HG02884 (cell line): Measurements from ENCODE around the gene CCL18.
"Not testable (repeated sequence)": the region's sequence is repeated elsewhere in the genome, so short reads cannot be mapped to it uniquely, and the experiment has no call there.

Source experiments
- ATAC-seq: cut with Tn5 transposase; IDR thresholded peaks from one replicate; pipeline ENCODE4 v1.9.1; 2021; ENCODE audit warnings: mild to moderate bottlenecking, moderate library complexity; ENCODE audit not compliant: unreplicated experiment

Gene CCL18, protein sequence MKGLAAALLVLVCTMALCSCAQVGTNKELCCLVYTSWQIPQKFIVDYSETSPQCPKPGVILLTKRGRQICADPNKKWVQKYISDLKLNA

GRCh38 chr17:36063786-36064541 is at the start of gene CCL18:
CCL18 (plus strand) TSS chr17:36064272; CDS start chr17:36064343, 71 bp downstream.
- no peak for ATAC-seq

GRCh38 chr17:36014946-36015345 is 49.1 kb upstream of the CCL18 start:
- ATAC-seq: no peak

DNA sequence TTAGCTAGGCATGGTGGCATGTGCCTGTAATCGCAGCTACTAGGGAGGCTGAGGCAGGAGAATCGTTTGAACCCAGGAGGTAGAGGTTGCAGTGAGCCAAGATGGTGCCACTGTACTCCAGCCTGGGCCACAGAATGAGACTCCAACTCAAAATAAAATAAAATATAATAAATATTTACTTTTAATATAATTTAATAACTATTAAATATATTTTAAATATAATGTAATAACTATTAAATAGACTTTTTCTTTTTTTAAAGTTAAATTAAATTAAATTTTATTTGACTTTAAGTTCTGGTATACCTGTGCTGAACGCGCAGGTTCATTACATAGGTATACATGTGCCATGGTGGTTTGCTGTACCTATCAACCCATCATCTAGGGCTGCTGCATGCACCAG is 48.2 kb upstream of the CCL18 start:
- ATAC-seq: not testable (repeated sequence)

GRCh38 chr17:36016555-36016954 is 47.5 kb upstream of the CCL18 start:
- ATAC-seq: no peak

DNA sequence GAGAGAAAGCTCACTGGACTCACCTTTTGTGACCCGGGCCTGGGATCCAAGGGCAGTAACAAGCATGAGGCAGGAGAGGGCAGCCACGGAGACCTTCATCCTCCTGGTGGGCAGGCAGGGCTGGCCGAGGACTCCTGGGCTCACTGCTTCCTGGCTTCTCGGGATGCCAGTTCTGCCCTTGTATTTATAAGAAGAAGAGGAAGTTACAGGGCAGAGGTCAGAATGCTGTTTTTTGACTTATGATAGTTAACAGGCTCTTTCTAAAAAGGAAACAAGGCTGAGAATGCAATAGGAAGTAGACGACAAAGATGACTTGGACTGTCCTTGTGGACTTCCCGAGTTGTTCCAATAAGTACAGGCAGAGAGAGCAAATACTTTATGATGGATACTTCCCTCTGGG is 46.3 kb upstream of the CCL18 start, which contains the start of gene CCL23:
CCL23 (minus strand) TSS at position 174 of the 400 bp plus-strand sequence; CDS start at position 99, 75 bp downstream.
- ATAC-seq: no peak

- no peak for ATAC-seq
These were observed 44.6 kb upstream of the CCL18 start for GRCh38 chr17:36019423-36019822.

DNA sequence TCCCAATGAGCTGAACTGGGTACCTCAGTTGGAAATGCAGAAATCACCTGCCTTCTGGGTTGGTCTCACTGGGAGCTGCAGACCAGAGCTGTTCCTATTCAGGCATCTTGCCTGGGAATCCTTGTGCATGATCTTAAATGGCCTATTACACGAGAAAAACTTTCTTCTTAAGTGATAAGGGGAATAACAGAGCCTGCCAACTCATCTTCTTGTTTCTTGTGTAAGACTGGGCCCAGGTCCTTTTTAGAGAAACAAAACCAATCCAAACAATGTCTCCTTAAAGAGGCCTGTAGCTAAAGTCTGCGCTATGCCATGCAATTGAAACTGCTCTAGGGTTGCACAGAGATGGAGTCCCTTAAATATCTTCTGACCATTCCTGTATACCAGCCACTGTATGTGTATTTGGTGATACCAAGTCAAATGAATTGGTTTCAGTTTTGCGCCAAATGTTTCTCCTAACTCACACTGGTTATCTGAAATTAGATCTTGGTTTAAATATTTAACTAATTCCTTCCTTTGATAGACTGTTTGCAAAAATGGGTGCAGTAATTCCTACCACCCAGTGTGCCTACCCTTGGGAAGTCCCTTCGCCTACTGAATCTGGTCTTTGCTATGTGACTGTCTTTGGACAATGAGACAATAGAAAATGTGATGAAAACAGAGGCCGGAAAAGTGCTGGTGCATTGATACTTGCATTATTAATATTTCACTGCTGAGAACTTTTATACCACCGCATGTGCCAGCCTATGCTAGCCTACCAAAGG is 39.8 kb upstream of the CCL18 start:
- ATAC-seq: no peak

- ATAC-seq: no peak
These were observed 36.3 kb upstream of the CCL18 start for GRCh38 chr17:36027761-36028160.

DNA sequence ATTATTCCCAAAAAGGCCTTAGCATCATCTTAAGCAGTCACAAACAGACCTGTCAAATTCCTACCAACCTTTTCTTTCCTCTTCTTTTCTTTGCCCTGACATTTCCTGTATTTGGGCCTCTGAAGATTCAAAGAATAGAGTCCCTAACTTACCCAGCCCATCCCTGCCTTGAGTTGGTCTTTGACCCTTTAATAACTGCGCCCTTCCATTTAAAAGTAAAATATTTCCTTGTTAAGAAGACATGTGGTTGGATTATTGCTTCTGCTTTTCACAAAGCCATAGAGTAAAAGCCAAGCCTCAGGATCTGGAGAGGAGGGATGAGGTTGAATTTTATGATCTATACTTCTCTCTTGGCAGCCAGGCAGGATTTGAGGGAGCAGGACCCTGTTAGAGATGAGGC is 33.1 kb upstream of the CCL18 start:
- ATAC-seq: no peak

GRCh38 chr17:36034127-36034526 is 29.9 kb upstream of the CCL18 start:
- no peak for ATAC-seq

- ATAC-seq: no peak
These were observed 27.8 kb upstream of the CCL18 start for GRCh38 chr17:36036235-36036634.

DNA sequence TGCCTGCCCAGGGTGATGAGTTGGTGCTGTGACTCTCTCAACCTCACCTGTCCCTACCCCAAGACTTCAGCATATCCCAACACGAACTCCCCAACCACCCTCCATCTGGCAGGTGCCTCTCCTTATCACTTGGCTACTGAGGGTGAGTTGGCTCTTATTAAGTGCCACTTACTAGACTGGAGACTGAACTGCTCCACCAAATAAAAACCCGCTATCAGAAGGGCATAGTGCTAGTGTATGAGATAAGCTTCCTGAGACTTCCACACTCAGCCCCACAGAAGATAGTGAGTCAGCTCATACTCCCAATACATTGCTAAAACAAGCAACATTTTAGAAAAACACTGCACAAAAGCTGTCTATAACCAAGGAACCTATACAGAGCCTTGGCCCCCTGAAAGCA is 16.0 kb upstream of the CCL18 start:
- no peak for ATAC-seq

- no peak for ATAC-seq
These were observed 14.4 kb upstream of the CCL18 start for GRCh38 chr17:36049643-36050042.

GRCh38 chr17:36055171-36055570 is 8.9 kb upstream of the CCL18 start:
- no peak for ATAC-seq

DNA sequence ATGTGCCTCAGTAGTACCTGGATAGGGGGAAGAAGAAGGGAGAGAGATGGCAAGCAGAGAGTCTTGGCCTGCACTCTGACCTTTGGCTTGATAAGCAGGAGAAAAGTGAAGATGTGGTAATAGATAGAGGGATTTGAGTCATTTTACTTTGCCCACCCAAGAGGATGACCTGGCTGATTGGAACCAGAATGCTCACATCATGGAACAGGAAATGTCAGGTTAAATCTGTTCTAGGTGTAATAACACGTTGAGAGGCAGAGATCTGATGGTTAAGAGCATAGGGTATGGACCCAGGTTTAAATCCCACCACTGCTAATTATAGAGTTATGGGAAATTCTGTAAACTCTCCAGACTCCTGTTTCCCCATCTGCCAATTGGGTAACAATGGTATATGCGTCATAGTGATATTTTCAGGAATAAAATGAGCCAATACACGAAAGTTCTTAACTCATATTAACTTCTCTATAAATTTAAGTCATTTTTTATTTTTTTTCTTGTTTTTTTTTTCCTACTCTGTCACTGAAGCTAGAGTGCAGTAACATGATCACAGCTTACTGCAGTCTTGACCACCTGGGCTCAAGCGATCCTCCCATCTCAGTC is 8.1 kb upstream of the CCL18 start:
- ATAC-seq: no peak

DNA sequence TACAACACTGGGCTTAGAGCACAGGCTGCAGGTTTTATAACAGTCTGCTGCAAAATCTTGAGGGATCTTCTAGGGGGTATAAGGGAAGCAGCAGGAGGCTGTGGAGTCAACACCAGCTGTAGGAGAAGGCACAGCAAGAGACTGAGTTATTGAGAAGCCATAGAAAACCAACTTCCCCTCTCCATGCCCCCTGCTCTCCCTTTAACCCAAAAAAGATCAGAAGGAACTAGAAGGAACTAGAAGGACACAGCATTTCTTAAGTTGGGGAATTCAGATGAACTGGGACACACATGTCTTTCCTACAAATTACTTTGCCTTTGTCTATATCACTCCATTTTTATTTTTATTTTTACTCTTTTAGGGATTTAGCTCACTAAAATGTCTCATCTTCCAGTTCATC is 6.2 kb upstream of the CCL18 start:
- no peak for ATAC-seq

DNA sequence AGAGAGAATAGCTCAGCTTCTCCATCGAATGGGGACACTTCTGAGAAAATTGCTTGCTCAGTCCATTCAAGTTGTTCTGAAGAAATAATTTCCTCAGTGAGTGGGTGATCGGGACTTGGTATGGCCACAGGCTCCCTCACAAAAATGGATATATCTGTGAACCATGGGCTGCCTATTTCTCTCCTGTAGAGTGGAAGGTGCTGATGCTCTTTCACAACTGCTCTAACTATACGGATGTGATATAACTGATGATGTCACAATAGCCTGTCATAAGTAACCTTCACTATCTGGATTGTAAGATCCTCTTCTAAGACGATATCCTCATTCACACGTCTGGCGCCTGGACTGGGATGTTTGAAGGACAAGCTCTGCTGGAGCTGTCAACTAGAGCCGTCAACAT is 4.7 kb upstream of the CCL18 start:
- ATAC-seq: no peak

- no peak for ATAC-seq
These were observed 3.3 kb upstream of the CCL18 start for GRCh38 chr17:36060816-36061215.

GRCh38 chr17:36066365-36066985 is 2.4 kb downstream of the CCL18 start:
- no peak for ATAC-seq

DNA sequence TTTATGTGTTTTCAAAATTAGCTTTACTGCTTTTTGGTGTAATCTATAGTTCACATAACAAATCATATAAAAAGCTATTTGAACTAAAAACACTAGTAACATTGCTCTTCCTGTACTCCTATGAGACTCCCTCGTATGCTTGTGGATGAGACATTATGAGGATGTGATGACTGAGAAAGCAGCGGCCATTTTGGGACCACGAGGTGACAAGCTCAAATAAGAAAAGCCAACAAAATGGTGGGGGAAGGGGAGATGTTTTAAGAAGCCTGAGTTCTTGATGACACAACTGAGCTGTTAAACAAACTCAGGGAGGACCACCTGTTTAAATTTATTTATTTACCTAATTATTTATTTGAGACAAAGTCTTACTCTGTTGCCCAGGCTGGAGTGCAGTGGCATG is 4.5 kb downstream of the CCL18 start:
- ATAC-seq: no peak

DNA sequence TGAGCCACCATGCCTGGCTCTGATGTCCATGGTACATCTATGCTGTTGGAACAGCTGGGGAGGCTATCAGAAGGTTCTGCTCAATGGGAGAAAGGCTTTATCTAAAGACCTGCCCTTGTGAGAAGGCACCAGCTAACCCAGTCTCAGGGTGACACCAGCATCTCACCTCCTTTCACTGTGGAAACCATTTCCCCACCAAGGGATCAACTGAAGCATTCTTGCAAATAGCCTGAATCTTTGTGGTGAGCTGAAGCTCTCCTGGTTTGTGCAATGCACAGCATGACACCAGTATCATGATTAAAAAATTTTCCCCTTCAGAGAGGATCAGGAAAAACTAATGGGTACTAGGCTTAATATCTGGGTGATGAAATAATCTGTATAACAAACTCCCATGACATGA is 5.1 kb downstream of the CCL18 start:
- no peak for ATAC-seq
